IPS-NIHi7 (cell line): Measurements from ENCODE around the gene AKAP7.
"Not testable (repeated sequence)": the region's sequence is repeated elsewhere in the genome, so short reads cannot be mapped to it uniquely, and the experiment has no call there.

Source experiments
- DNase-seq: peaks from one replicate; pipeline ENCODE4 v3.0.0; 2012; ENCODE audit warnings: mixed read lengths; ENCODE audit errors: extremely low spot score

AKAP7 gene

GRCh38 chr6:131135244-131136020 is at the start of gene AKAP7:
Gene AKAP7 (plus strand): TSS chr6:131135467. CDS start chr6:131135764, 297 bp downstream.
- peak; percentile 90 for DNase-seq

- DNase-seq, result not testable (repeated sequence)
These were observed 44.9 kb upstream of the AKAP7 start for GRCh38 chr6:131090339-131090738.

GRCh38 chr6:131091944-131092343 is 43.3 kb upstream of the AKAP7 start:
- not testable (repeated sequence) for DNase-seq

GRCh38 chr6:131093334-131093733 is 41.9 kb upstream of the AKAP7 start:
- no peak for DNase-seq

GRCh38 chr6:131096786-131097185 is 38.5 kb upstream of the AKAP7 start:
- no peak for DNase-seq

- DNase-seq, result no peak
These were observed 33.2 kb upstream of the AKAP7 start for GRCh38 chr6:131101911-131102680.

- no peak for DNase-seq
These were observed 32.0 kb upstream of the AKAP7 start for GRCh38 chr6:131103296-131103695.

GRCh38 chr6:131103901-131104300 is 31.4 kb upstream of the AKAP7 start:
- no peak for DNase-seq

GRCh38 chr6:131107151-131107550 is 28.1 kb upstream of the AKAP7 start:
- no peak for DNase-seq

GRCh38 chr6:131112249-131112648 is 23.0 kb upstream of the AKAP7 start:
- no peak for DNase-seq

- DNase-seq, result no peak
These were observed 19.6 kb upstream of the AKAP7 start for GRCh38 chr6:131115651-131116050.

GRCh38 chr6:131116321-131116720 is 18.9 kb upstream of the AKAP7 start:
- no peak for DNase-seq

- no peak for DNase-seq
These were observed 18.4 kb upstream of the AKAP7 start for GRCh38 chr6:131116755-131117360.

- no peak for DNase-seq
These were observed 17.4 kb upstream of the AKAP7 start for GRCh38 chr6:131117878-131118277.

GRCh38 chr6:131122007-131122406 is 13.3 kb upstream of the AKAP7 start:
- DNase-seq, result no peak

- DNase-seq, result no peak
These were observed 12.8 kb upstream of the AKAP7 start for GRCh38 chr6:131122516-131122915.

GRCh38 chr6:131124336-131125071 is 10.8 kb upstream of the AKAP7 start:
- no peak for DNase-seq

- no peak for DNase-seq
These were observed 9.8 kb upstream of the AKAP7 start for GRCh38 chr6:131125431-131125830.

GRCh38 chr6:131129689-131130553 is 5.3 kb upstream of the AKAP7 start:
- no peak for DNase-seq

GRCh38 chr6:131130554-131130940 is 4.7 kb upstream of the AKAP7 start:
- DNase-seq, result no peak

- DNase-seq, result no peak
These were observed 2.9 kb upstream of the AKAP7 start for GRCh38 chr6:131132360-131132759.
